PC-3 (cell line): ENCODE results near the gene NCMAP. TPM values are rescaled to one million over a fixed set of nuclear protein-coding genes. Genes with fewer than 3 reads are reported as not detected.

Source experiments
- ATAC-seq: fragments of 200-7000 bp; cut with Tn5 transposase; 2 replicates; pipeline ENCODE4 v1.9.1; 2020; ENCODE audit warnings: mild to moderate bottlenecking, moderate library complexity
- Bru-seq: library from RNA; stranded (reverse); fragments of 400-500 nt; gene quantifications from one replicate; lab custom pipeline; 2021; lab: Mats Ljungman, UMichigan
- BruChase-seq, 2 experiments: library from RNA; stranded (reverse); fragments of 400-500 nt; gene quantifications; one replicate each; lab custom pipeline; 2021; lab: Mats Ljungman, UMichigan
- BruUV-seq: library from RNA; stranded (reverse); fragments of 400-500 nt; replicated peaks from 2 replicates; lab custom pipeline; 2021; lab: Mats Ljungman, UMichigan
- CTCF ChIA-PET: fragments of 300-600 bp; sonication (Branson Sonifier 250); formaldehyde crosslinking; loops from one replicate; lab custom pipeline; 2022; ENCODE audit warnings: antibody characterized with exemption; lab: Charles Lee
- POLR2A ChIA-PET: fragments of 300-600 bp; sonication (Branson Sonifier 250); formaldehyde crosslinking; loops from one replicate; lab custom pipeline; 2022; ENCODE audit warnings: antibody characterized with exemption; ENCODE audit not compliant: unreplicated experiment; lab: Charles Lee
- DNase-seq: peaks from one replicate; pipeline ENCODE4 v3.0.0-alpha.2; 2015
- H2AFZ ChIP-seq: fragments of 300-600 bp; sonication (generic); 2 replicates; pipeline ENCODE4 v1.6.0; 2016; ENCODE audit warnings: antibody characterized with exemption, low read length
- H3F3A ChIP-seq: fragments of 300-600 bp; sonication (generic); one replicate; pipeline ENCODE4 v1.6.0; 2017; ENCODE audit warnings: antibody characterized with exemption, low read length, control low read depth, mild to moderate bottlenecking; ENCODE audit not compliant: unreplicated experiment
- H3K27ac ChIP-seq: fragments of 300-600 bp; sonication (generic); 2 replicates; pipeline ENCODE4 v1.5.1; 2016; ENCODE audit warnings: mild to moderate bottlenecking, low read length
- H3K27me3 ChIP-seq: fragments of 300-600 bp; sonication (generic); 2 replicates; pipeline ENCODE4 v1.6.1; 2016; ENCODE audit warnings: low read length, mixed read lengths
- H3K36me3 ChIP-seq: fragments of 300-600 bp; sonication (generic); 2 replicates; pipeline ENCODE4 v1.6.1; 2016; ENCODE audit warnings: low read depth, mixed run types, low read length, mixed read lengths
- H3K4me1 ChIP-seq: fragments of 300-600 bp; sonication (generic); 2 replicates; pipeline ENCODE4 v1.5.1; 2016; ENCODE audit warnings: low read length; ENCODE audit not compliant: insufficient read depth
- H3K4me2 ChIP-seq: fragments of 300-600 bp; sonication (generic); 2 replicates; pipeline ENCODE4 v1.6.0; 2016; ENCODE audit warnings: low read length
- H3K4me3 ChIP-seq: fragments of 300-600 bp; sonication (generic); 2 replicates; pipeline ENCODE4 v1.5.1; 2016; ENCODE audit warnings: mild to moderate bottlenecking, low read length, mixed read lengths
- H3K79me2 ChIP-seq: fragments of 300-600 bp; sonication (generic); 2 replicates; pipeline ENCODE4 v1.6.1; 2017; ENCODE audit warnings: low read length, mixed read lengths
- H3K9ac ChIP-seq: fragments of 300-600 bp; sonication (generic); 2 replicates; pipeline ENCODE4 v1.6.0; 2016; ENCODE audit warnings: mild to moderate bottlenecking, low read length
- H3K9me2 ChIP-seq: fragments of 300-600 bp; sonication (generic); replicated peaks from 2 replicates; pipeline ENCODE4 v1.6.1; 2016; ENCODE audit warnings: mixed run types, low read length, mixed read lengths
- H3K9me3 ChIP-seq: fragments of 300-600 bp; sonication (generic); 2 replicates; pipeline ENCODE4 v1.6.1; 2016; ENCODE audit warnings: low read length, mixed read lengths
- H4K20me1 ChIP-seq: fragments of 300-600 bp; sonication (generic); 2 replicates; pipeline ENCODE4 v1.6.1; 2016; ENCODE audit warnings: low read length, mixed read lengths
- CTCF ChIP-seq: fragments of 300-600 bp; sonication (generic); conservative IDR thresholded peaks from 2 replicates; pipeline ENCODE4 v1.5.1; 2017; ENCODE audit warnings: antibody characterized with exemption, low read depth, mild to moderate bottlenecking, low read length
- EZH2 ChIP-seq: fragments of 300-600 bp; sonication (generic); IDR thresholded peaks from one replicate; pipeline ENCODE4 v1.6.1; 2017; ENCODE audit warnings: antibody characterized with exemption, mild to moderate bottlenecking, low read length; ENCODE audit not compliant: unreplicated experiment
- EZH2phosphoT487 ChIP-seq: fragments of 300-600 bp; sonication (generic); IDR thresholded peaks from 2 replicates; pipeline ENCODE4 v1.6.1; 2018; ENCODE audit warnings: mild to moderate bottlenecking, antibody characterized with exemption, low read length, borderline replicate concordance
- intact Hi-C: fragments of 100-400 bp; cut with micrococcal nuclease; formaldehyde crosslinking; loops from 2 replicates; pipeline ENCODE4 v1.9.0; 2023
- long read RNA-seq: library from polyadenylated mRNA; unstranded; transcript quantifications from one replicate; pipeline ENCODE4 v2.0.0, GENCODE V29; 2021; ENCODE audit not compliant: unreplicated experiment
- total RNA-seq: library from RNA; depleted of rRNA; stranded (reverse); fragments of >200 nt; gene quantifications from 2 replicates; pipeline ENCODE4 v1.2.3, GENCODE V29; 2014; rRNA removed

Gene NCMAP
- total RNA-seq = 1.2 and 1.8 TPM in 2 replicates
- percentile 30 among the genes with signal in this experiment for Bru-seq, nascent RNA
- percentile 29 among the genes with signal in this experiment for BruChase-seq, experiment 1, labeled RNA remaining after a 6-hour chase
- BruChase-seq, experiment 2, labeled RNA remaining after a 2-hour chase = percentile 24 among the genes with signal in this experiment
- long read RNA-seq, partial matches to known transcripts = 0 of 5 reads
- long read RNA-seq, other reads (novel, unspliced or antisense) = 3 of 5 reads

GRCh38 chr1:24555591-24556413 lies at the start of gene NCMAP:
Gene NCMAP, plus strand, starts transcription at chr1:24556087. Its CDS starts 39,344 bp downstream, at chr1:24595431.
- ATAC-seq (peak; percentile 48), DNase-seq (peak; percentile 40)
- Histone ChIP-seq H3K9me2 (no peaks in the 10 kb centered on the region), H3K9ac (no peak within 1 kb of the TSS), H3K79me2 (no peaks in the 10 kb centered on the region), H3F3A (no peaks in the 10 kb centered on the region), H3K4me1 (peaks cover 19% of the 10 kb centered on the region), H2AFZ (peak within 1 kb of the TSS; percentile 87), H4K20me1 (no peaks in the 10 kb centered on the region), H3K9me3 (no peaks in the 10 kb centered on the region), H3K4me3 (peak within 1 kb of the TSS; percentile 63), H3K4me2 (peak within 1 kb of the TSS; percentile 85), H3K36me3 (no peaks in the 10 kb centered on the region), H3K27me3 (no peaks in the 10 kb centered on the region), H3K27ac (no peak within 1 kb of the TSS)
- POLR2A ChIA-PET = no interaction called here
- intact Hi-C loops = no loop called here
- BruUV-seq = no TSS peak
- TF ChIP-seq CTCF (0 out of 2 replicates have a peak, but pooled peaks have one; percentile 17), EZH2 (no peak), EZH2phosphoT487 (no peak)
- CTCF ChIA-PET = interaction anchor here (0.6 kb wide), 1 partner anchor 79 kb away, joined by 7 read pairs; no protein-coding TSS in a partner anchor

GRCh38 chr1:24506691-24507381 lies 49.1 kb upstream of the NCMAP start:
- H3K27ac ChIP-seq = no peak overlapping the region
- ChIA-PET CTCF (no interaction called here), POLR2A (no interaction called here)
- H3K4me3 ChIP-seq = no peak overlapping the region
- no peaks in the 10 kb centered on the region for H3K27me3 ChIP-seq
- H3F3A ChIP-seq = no peaks in the 10 kb centered on the region
- TF ChIP-seq EZH2phosphoT487 (no peak), EZH2 (no peak), CTCF (no peak)
- H3K36me3 ChIP-seq = no peaks in the 10 kb centered on the region
- ATAC-seq (no peak), DNase-seq (no peak)
- intact Hi-C loops = loop anchor here (1.0 to 10.0 kb wide), 2 partner anchors 8 to 128 kb away; no protein-coding TSS in a partner anchor
- H3K4me1 ChIP-seq = peaks cover 27% of the 10 kb centered on the region
- H3K9me3 ChIP-seq = no peaks in the 10 kb centered on the region
- no peak overlapping the region for H3K4me2 ChIP-seq
- H3K79me2 ChIP-seq = peaks cover 53% of the 10 kb centered on the region
- no TSS peak for BruUV-seq
- H3K9ac ChIP-seq = no peak overlapping the region
- H2AFZ ChIP-seq = no peak overlapping the region
- H4K20me1 ChIP-seq = no peaks in the 10 kb centered on the region
- no peaks in the 10 kb centered on the region for H3K9me2 ChIP-seq
